IMR-90 (cell line): ENCODE data around the gene BTNL2. TPM values are rescaled to one million over a fixed set of nuclear protein-coding genes. Genes with fewer than 3 reads are reported as not detected.

Experiments used
- ATAC-seq: fragments of 200-7000 bp; cut with Tn5 transposase; 2 replicates; pipeline ENCODE4 v1.9.1; 2020; ENCODE audit warnings: low read depth, mild to moderate bottlenecking, moderate library complexity
- BruUV-seq: library from RNA; stranded (reverse); fragments of 400-500 nt; replicated peaks from 2 replicates; lab custom pipeline; 2021; lab: Mats Ljungman, UMichigan
- CTCF ChIA-PET: fragments of 300-600 bp; formaldehyde crosslinking; extraction: SDS; loops from one replicate; lab custom pipeline; 2021; ENCODE audit warnings: antibody characterized with exemption; lab: Yijun Ruan, JAX
- POLR2A ChIA-PET: fragments of 300-600 bp; sonication (Branson Sonifier 250); formaldehyde crosslinking; loops from one replicate; lab custom pipeline; 2022; ENCODE audit warnings: antibody characterized with exemption; ENCODE audit not compliant: unreplicated experiment; lab: Charles Lee
- DNase-seq: peaks from one replicate; pipeline ENCODE4 v3.0.0; 2013
- H2AFZ ChIP-seq: replicated peaks from 2 replicates; pipeline ENCODE3; 2013; ENCODE audit warnings: low read length, mild to moderate bottlenecking; ENCODE audit not compliant: poor library complexity
- H2AK5ac ChIP-seq: 2 replicates; pipeline ENCODE4 v1.6.1; 2013; ENCODE audit warnings: low read depth, low read length, inconsistent platforms
- H2AK9ac ChIP-seq: replicated peaks from 2 replicates; pipeline ENCODE3; 2013; ENCODE audit warnings: mild to moderate bottlenecking, low read depth, low read length, moderate library complexity; ENCODE audit not compliant: poor library complexity
- H2BK120ac ChIP-seq: 2 replicates; pipeline ENCODE4 v1.6.1; 2013; ENCODE audit warnings: low read depth, low read length, inconsistent platforms
- H2BK15ac ChIP-seq: 3 replicates; pipeline ENCODE4 v1.6.1; 2013; ENCODE audit warnings: low read depth, low read length, inconsistent platforms
- H2BK20ac ChIP-seq: 2 replicates; pipeline ENCODE4 v1.6.1; 2013; ENCODE audit warnings: low read depth, mild to moderate bottlenecking, inconsistent platforms, low read length, moderate library complexity
- H2BK5ac ChIP-seq: 2 replicates; pipeline ENCODE4 v1.6.1; 2013; ENCODE audit warnings: mild to moderate bottlenecking, low read depth, low read length, inconsistent platforms; ENCODE audit not compliant: poor library complexity, severe bottlenecking
- H3K14ac ChIP-seq: replicated peaks from 2 replicates; pipeline ENCODE4 v1.6.1; 2013; ENCODE audit warnings: low read depth, low read length, inconsistent platforms
- H3K18ac ChIP-seq: 2 replicates; pipeline ENCODE4 v1.6.1; 2013; ENCODE audit warnings: low read depth, low read length, control low read depth
- H3K23ac ChIP-seq: 2 replicates; pipeline ENCODE4 v1.6.1; 2013; ENCODE audit warnings: low read depth, low read length, inconsistent platforms
- H3K27ac ChIP-seq: 2 replicates; pipeline ENCODE4 v1.5.1; 2013; ENCODE audit warnings: mild to moderate bottlenecking, control low read depth, low read length; ENCODE audit not compliant: insufficient read depth
- H3K27me3 ChIP-seq: 2 replicates; pipeline ENCODE4 v1.6.1; 2013; ENCODE audit warnings: low read length; ENCODE audit not compliant: control insufficient read depth, insufficient read depth
- H3K36me3 ChIP-seq: 2 replicates; pipeline ENCODE4 v1.6.1; 2013; ENCODE audit warnings: low read length, mixed read lengths; ENCODE audit not compliant: control insufficient read depth, insufficient read depth
- H3K4ac ChIP-seq: 2 replicates; pipeline ENCODE4 v1.6.1; 2013; ENCODE audit warnings: low read depth, low read length, inconsistent platforms
- H3K4me1 ChIP-seq: 2 replicates; pipeline ENCODE4 v1.6.1; 2013; ENCODE audit warnings: low read length, mixed read lengths; ENCODE audit not compliant: control insufficient read depth, insufficient read depth
- H3K4me2 ChIP-seq: 2 replicates; pipeline ENCODE4 v1.6.1; 2013; ENCODE audit warnings: low read depth, mild to moderate bottlenecking, control low read depth, low read length, moderate library complexity
- H3K4me3 ChIP-seq: 2 replicates; pipeline ENCODE4 v1.5.1; 2013; ENCODE audit warnings: low read depth, mild to moderate bottlenecking, control low read depth, low read length, moderate library complexity; ENCODE audit not compliant: insufficient read depth
- H3K56ac ChIP-seq: 2 replicates; pipeline ENCODE4 v1.6.1; 2013; ENCODE audit warnings: low read length, inconsistent platforms; ENCODE audit not compliant: insufficient read depth; ENCODE audit errors: extremely low read depth
- H3K79me1 ChIP-seq, 2 experiments: 2 replicates each; pipeline ENCODE4 v1.6.1; 2013; ENCODE audit warnings: low read length in 2 of 2, inconsistent platforms in 1 of 2, low read depth in 1 of 2
- H3K9ac ChIP-seq: 2 replicates; pipeline ENCODE4 v1.6.1; 2013; ENCODE audit warnings: low read depth, low read length, control low read depth
- H3K9me1 ChIP-seq: 2 replicates; pipeline ENCODE4 v1.6.1; 2013; ENCODE audit warnings: low read length, inconsistent platforms; ENCODE audit not compliant: insufficient read depth
- H3K9me3 ChIP-seq: 2 replicates; pipeline ENCODE4 v1.6.1; 2013; ENCODE audit warnings: low read length; ENCODE audit not compliant: control insufficient read depth, insufficient read depth
- H4K20me1 ChIP-seq: 2 replicates; pipeline ENCODE4 v1.6.1; 2013; ENCODE audit warnings: low read length, inconsistent platforms; ENCODE audit not compliant: insufficient read depth
- H4K5ac ChIP-seq: 2 replicates; pipeline ENCODE4 v1.6.1; 2013; ENCODE audit warnings: mild to moderate bottlenecking, low read depth, low read length, control low read depth
- H4K8ac ChIP-seq, 2 experiments: 2 replicates each; pipeline ENCODE4 v1.6.1; 2013; ENCODE audit warnings: low read depth in 2 of 2, low read length in 2 of 2, control low read depth in 1 of 2, inconsistent platforms in 1 of 2
- H4K91ac ChIP-seq: 2 replicates; pipeline ENCODE4 v1.6.1; 2013; ENCODE audit warnings: low read depth, low read length, inconsistent platforms; ENCODE audit not compliant: insufficient read depth
- ELK1 ChIP-seq: fragments of 150-350 bp; IDR thresholded peaks from 2 replicates; pipeline ENCODE4 v1.6.1; 2016; ENCODE audit warnings: low read depth, mild to moderate bottlenecking, low read length, moderate library complexity, borderline replicate concordance
- MAFK ChIP-seq: IDR thresholded peaks from 2 replicates; pipeline ENCODE4 v1.6.1; 2012; ENCODE audit warnings: low read depth, low read length, improper control_type of control experiment
- MAZ ChIP-seq: IDR thresholded peaks from 2 replicates; pipeline ENCODE4 v1.6.1; 2012; ENCODE audit warnings: low read depth, mild to moderate bottlenecking, low read length, improper control_type of control experiment, moderate library complexity, borderline replicate concordance
- dilution Hi-C: fragments of 300-500 bp; cut with HindIII; formaldehyde crosslinking; loops from one replicate; pipeline ENCODE4 v1.14.3; 2018; ENCODE audit warnings: low sequenced_read_pairs; ENCODE audit not compliant: unreplicated experiment
- in situ Hi-C: fragments of 300-500 bp; cut with MboI; formaldehyde crosslinking; loops from 3 replicates; pipeline ENCODE4 v1.14.3; 2019; ENCODE audit warnings: low sequenced_read_pairs, inconsistent platforms, mixed read lengths
- intact Hi-C: fragments of 100-400 bp; cut with micrococcal nuclease; formaldehyde crosslinking; loops from 2 replicates; pipeline ENCODE4 v1.10.0; 2022
- polyA plus RNA-seq, 3 experiments: library from polyadenylated mRNA; depleted of rRNA; stranded (reverse); fragments of >200 nt; gene quantifications; 2 replicates each; pipeline ENCODE4 v1.2.3, GENCODE V29; 2012; ENCODE audit warnings: low replicate concordance in 1 of 3
- total RNA-seq: library from RNA; depleted of rRNA; stranded (reverse); fragments of >200 nt; gene quantifications from 2 replicates; pipeline ENCODE4 v1.2.3, GENCODE V29; 2012

Gene BTNL2
- total and polyA plus RNA-seq, 2 of the 4 experiments (the other 2 are of a cell fraction), result not detected

GRCh38 chr6:32447932-32448331 is 41.0 kb upstream of the BTNL2 start:
- Histone ChIP-seq H3K23ac (no peak overlapping the region), H3K9me1 (no peaks in the 10 kb centered on the region), H3K18ac (no peak overlapping the region), H3K9me3 (no peaks in the 10 kb centered on the region), H3K56ac (no peak overlapping the region), H2BK15ac (no peak overlapping the region), H2AK5ac (no peak overlapping the region), H3K79me1 (no peaks in the 10 kb centered on the region), H3K4me3 (no peak overlapping the region), H4K20me1 (no peaks in the 10 kb centered on the region), H2AFZ (no peak overlapping the region), H2BK5ac (no peak overlapping the region), H3K9ac (no peak overlapping the region), H2AK9ac (no peak overlapping the region), H3K4me2 (no peak overlapping the region), H3K4me1 (no peaks in the 10 kb centered on the region), H3K14ac (no peak overlapping the region), H2BK120ac (no peak overlapping the region), H4K5ac (no peak overlapping the region), H2BK20ac (no peak overlapping the region), H3K27ac (no peak overlapping the region), H4K91ac (no peak overlapping the region), H4K8ac (no peak overlapping the region), H3K36me3 (no peaks in the 10 kb centered on the region), H3K4ac (no peak overlapping the region), H3K27me3 (no peaks in the 10 kb centered on the region)
- DNase-seq (no peak), ATAC-seq (no peak)
- TF ChIP-seq MAFK (no peak), MAZ (no peak), ELK1 (no peak)
- BruUV-seq, result no TSS peak
- intact Hi-C loops (no loop called here), dilution Hi-C loops (no loop called here), in situ Hi-C loops (no loop called here)
- ChIA-PET CTCF (no interaction called here), POLR2A (no interaction called here)
